ENCODE results near the gene PPL.

Gene PPL

GRCh38 chr16:4880006-4880580, 56.9 kb downstream of the PPL start:
- TF ChIP-seq CTCF (conservative IDR thresholded peaks at IDR 0.05; ENCODE audit: low read depth) = no peak

GRCh38 chr16:4879049-4879448, 57.9 kb downstream of the PPL start:
- peak overlapping the region; percentile 56 for H3K27ac ChIP-seq
- no peak for DNase-seq (ENCODE audit: low spot score)
- ChIA-PET CTCF (no interaction called here), POLR2A (ENCODE audit: low non-redundant PET) (no interaction called here)
- TF ChIP-seq CTCF (conservative IDR thresholded peaks at IDR 0.05; ENCODE audit: low read depth) = no peak

More at GRCh38 chr16:4880006-4880580, 56.9 kb downstream of the PPL start:
- POLR2A ChIA-PET (ENCODE audit: low non-redundant PET) = no interaction called here
- H3K27ac ChIP-seq = peak overlapping the region; percentile 46
- no peak for DNase-seq (ENCODE audit: low spot score)
- CTCF ChIA-PET = interaction anchor here (0.6 kb wide), 1 partner anchor 230 kb away, joined by 5 read pairs; no protein-coding TSS in a partner anchor

- no peak for TF ChIP-seq CTCF (conservative IDR thresholded peaks at IDR 0.05; ENCODE audit: low read depth)
- ChIA-PET CTCF (interaction anchor here (0.7 kb wide), 1 partner anchor 29 kb away, joined by 4 read pairs; no protein-coding TSS in a partner anchor), POLR2A (ENCODE audit: low non-redundant PET) (no interaction called here)
- peak overlapping the region; percentile 56 for H3K27ac ChIP-seq
- DNase-seq (ENCODE audit: low spot score) = no peak
Measured at GRCh38 chr16:4877380-4877685, 59.6 kb downstream of the PPL start.

GRCh38 chr16:4876646-4877379, 60.1 kb downstream of the PPL start:
- DNase-seq (ENCODE audit: low spot score) = no peak
- no peak for TF ChIP-seq CTCF (conservative IDR thresholded peaks at IDR 0.05; ENCODE audit: low read depth)
- peak overlapping the region; percentile 56 for H3K27ac ChIP-seq
- CTCF ChIA-PET = interaction anchor here (0.6 kb wide), 1 partner anchor 57 kb away, joined by 3 read pairs; no protein-coding TSS in a partner anchor
- POLR2A ChIA-PET (ENCODE audit: low non-redundant PET) = no interaction called here

GRCh38 chr16:4874666-4875065, 62.3 kb downstream of the PPL start:
- H3K27ac ChIP-seq = peak overlapping the region; percentile 44
- ChIA-PET POLR2A (ENCODE audit: low non-redundant PET) (no interaction called here), CTCF (interaction anchor here (1.6 kb wide), 1 partner anchor 62 kb away, joined by 5 read pairs; no protein-coding TSS in a partner anchor)
- DNase-seq (ENCODE audit: low spot score) = no peak
- TF ChIP-seq CTCF (conservative IDR thresholded peaks at IDR 0.05; ENCODE audit: low read depth) = no peak

GRCh38 chr16:4873091-4873490, 63.9 kb downstream of the PPL start:
- DNase-seq (ENCODE audit: low spot score) = no peak
- no peak for TF ChIP-seq CTCF (conservative IDR thresholded peaks at IDR 0.05; ENCODE audit: low read depth)
- ChIA-PET POLR2A (ENCODE audit: low non-redundant PET) (no interaction called here), CTCF (interaction anchor here (1.0 kb wide), 1 partner anchor 83 kb away, joined by 3 read pairs; no protein-coding TSS in a partner anchor)
- H3K27ac ChIP-seq = no peak overlapping the region
